Lower leg skin (tissue), 4 donors: Measurements from ENCODE around the gene GPR87. TPM values are rescaled to one million over a fixed set of nuclear protein-coding genes. Genes with fewer than 3 reads are reported as not detected.

Experiments
- DNase-seq, 2 donors: peaks; one replicate each; pipeline ENCODE4 v3.0.0-alpha.2; 2019; ENCODE audit warnings: low spot score in 2 of 2
- H3K4me3 ChIP-seq: fragments of 200-600 bp; sonication (generic); 2 replicates; pipeline ENCODE4 v1.5.1; 2017; ENCODE audit warnings: mild to moderate bottlenecking, low read depth; ENCODE audit not compliant: poor library complexity, severe bottlenecking
- CTCF ChIP-seq, 3 donors: fragments of 450-650 bp; IDR thresholded peaks; one replicate each; pipeline ENCODE4 v1.5.1; 2016; ENCODE audit warnings: antibody characterized with exemption in 3 of 3, mild to moderate bottlenecking in 3 of 3, moderate library complexity in 2 of 3
- POLR2A ChIP-seq, 2 donors: fragments of 450-650 bp; IDR thresholded peaks; one replicate each; pipeline ENCODE4 v1.6.1; 2016 to 2017; ENCODE audit warnings: antibody characterized with exemption in 2 of 2, mild to moderate bottlenecking in 1 of 2, moderate library complexity in 1 of 2
- WGBS, 2 donors: methylation state at CpG; one replicate each; pipeline ENCODE4 v1.1.5; 2018; 5-methylcytosine and 5-hydroxymethylcytosine counted together
- intact Hi-C: fragments of 100-400 bp; cut with DNase I; formaldehyde crosslinking; loops from one replicate; pipeline ENCODE4 v1.15.0; 2023; ENCODE audit warnings: low total_unique reads
- total RNA-seq, 4 donors: library from RNA; depleted of rRNA; stranded (reverse); fragments of >200 nt; gene quantifications; one replicate each; pipeline ENCODE4 v1.1.0, GENCODE V29; 2016

The GPR87 gene
- total RNA-seq, 4 donors from 2014 or later: 24.2 to 68.5 (median 55.4) TPM

GRCh38 chr3:151269631-151270030 is 47.0 kb downstream of the GPR87 start:
- intact Hi-C loops: no loop called here
- WGBS, 2 donors: 58 to 59% methylated on average over 5 of the region's 5 CpGs

GRCh38 chr3:151268267-151269235 is 48.1 kb downstream of the GPR87 start:
- 86 to 91% methylated on average over 11 of the region's 11 CpGs for WGBS, 2 donors
- H3K4me3 ChIP-seq: no peak overlapping the region
- DNase-seq: no peak
- TF ChIP-seq POLR2A (IDR thresholded peaks at IDR 0.05) (no peak), CTCF (IDR thresholded peaks at IDR 0.05) (no peak)
- intact Hi-C loops: no loop called here

More at GRCh38 chr3:151269631-151270030, 47.0 kb downstream of the GPR87 start:
- TF ChIP-seq CTCF (IDR thresholded peaks at IDR 0.05) (no peak), POLR2A (IDR thresholded peaks at IDR 0.05) (no peak)
- H3K4me3 ChIP-seq: no peak overlapping the region
- DNase-seq: no peak

GRCh38 chr3:151267066-151267465 is 49.6 kb downstream of the GPR87 start:
- no peak overlapping the region for H3K4me3 ChIP-seq
- no peak for DNase-seq
- WGBS, 2 donors: 83 to 95% methylated on average over 1 of the region's 1 CpG
- intact Hi-C loops: no loop called here
- no peak for TF ChIP-seq POLR2A (IDR thresholded peaks at IDR 0.05)
- no peak for TF ChIP-seq CTCF (IDR thresholded peaks at IDR 0.05)

GRCh38 chr3:151265866-151266265 is 50.8 kb downstream of the GPR87 start:
- WGBS, 2 donors: 49 to 57% methylated on average over 5 of the region's 5 CpGs
- DNase-seq: no peak
- TF ChIP-seq CTCF (IDR thresholded peaks at IDR 0.05) (no peak), POLR2A (IDR thresholded peaks at IDR 0.05) (no peak)
- intact Hi-C loops: no loop called here
- H3K4me3 ChIP-seq: no peak overlapping the region

- no peak for DNase-seq
- intact Hi-C loops: no loop called here
- H3K4me3 ChIP-seq: no peak overlapping the region
- 84 to 90% methylated on average over 5 of the region's 5 CpGs for WGBS, 2 donors
- TF ChIP-seq CTCF (IDR thresholded peaks at IDR 0.05) (no peak), POLR2A (IDR thresholded peaks at IDR 0.05) (no peak)
Measured at GRCh38 chr3:151265166-151265565, 51.5 kb downstream of the GPR87 start.
